Measurements from ENCODE around the gene BIRC6.

The BIRC6 gene

GRCh38 chr2:32464431-32464830 is 107.6 kb downstream of the BIRC6 start:
- TF ChIP-seq, protein P1, sequence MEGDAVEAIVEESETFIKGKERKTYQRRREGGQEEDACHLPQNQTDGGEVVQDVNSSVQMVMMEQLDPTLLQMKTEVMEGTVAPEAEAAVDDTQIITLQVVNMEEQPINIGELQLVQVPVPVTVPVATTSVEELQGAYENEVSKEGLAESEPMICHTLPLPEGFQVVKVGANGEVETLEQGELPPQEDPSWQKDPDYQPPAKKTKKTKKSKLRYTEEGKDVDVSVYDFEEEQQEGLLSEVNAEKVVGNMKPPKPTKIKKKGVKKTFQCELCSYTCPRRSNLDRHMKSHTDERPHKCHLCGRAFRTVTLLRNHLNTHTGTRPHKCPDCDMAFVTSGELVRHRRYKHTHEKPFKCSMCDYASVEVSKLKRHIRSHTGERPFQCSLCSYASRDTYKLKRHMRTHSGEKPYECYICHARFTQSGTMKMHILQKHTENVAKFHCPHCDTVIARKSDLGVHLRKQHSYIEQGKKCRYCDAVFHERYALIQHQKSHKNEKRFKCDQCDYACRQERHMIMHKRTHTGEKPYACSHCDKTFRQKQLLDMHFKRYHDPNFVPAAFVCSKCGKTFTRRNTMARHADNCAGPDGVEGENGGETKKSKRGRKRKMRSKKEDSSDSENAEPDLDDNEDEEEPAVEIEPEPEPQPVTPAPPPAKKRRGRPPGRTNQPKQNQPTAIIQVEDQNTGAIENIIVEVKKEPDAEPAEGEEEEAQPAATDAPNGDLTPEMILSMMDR (IDR thresholded peaks at IDR 0.05; ENCODE audit: borderline replicate concordance, insufficient read depth, low read depth, low read length), result no peak
- no peak overlapping the region for H3K4me3 ChIP-seq (ENCODE audit: low read depth, low read length)

- TF ChIP-seq, protein P1 (IDR thresholded peaks at IDR 0.05; ENCODE audit: borderline replicate concordance, insufficient read depth, low read depth, low read length), result no peak
- no peak overlapping the region for H3K4me3 ChIP-seq (ENCODE audit: low read depth, low read length)
These were observed 115.8 kb downstream of the BIRC6 start for GRCh38 chr2:32472605-32473004.

DNA sequence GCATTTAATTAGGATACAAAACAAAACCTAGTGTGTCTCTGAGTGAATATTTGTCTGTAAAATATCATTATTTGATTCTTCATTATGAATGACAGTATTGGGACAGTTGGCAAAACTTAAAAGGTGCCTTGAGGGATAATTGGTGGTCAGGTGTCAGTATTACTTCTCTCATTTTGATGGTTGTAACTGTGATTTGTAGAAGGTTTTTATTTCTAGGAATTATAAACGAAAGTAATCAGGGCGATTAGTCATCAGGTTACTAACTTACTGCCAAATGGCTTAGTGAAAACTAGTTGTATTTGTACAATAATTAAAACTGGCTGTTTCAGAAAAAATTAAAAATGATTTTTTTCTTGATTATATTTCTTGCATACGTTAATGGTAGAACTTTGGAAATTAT is 117.6 kb downstream of the BIRC6 start:
- TF ChIP-seq, protein P1 (IDR thresholded peaks at IDR 0.05; ENCODE audit: borderline replicate concordance, insufficient read depth, low read depth, low read length), result no peak
- no peak overlapping the region for H3K4me3 ChIP-seq (ENCODE audit: low read depth, low read length)

DNA sequence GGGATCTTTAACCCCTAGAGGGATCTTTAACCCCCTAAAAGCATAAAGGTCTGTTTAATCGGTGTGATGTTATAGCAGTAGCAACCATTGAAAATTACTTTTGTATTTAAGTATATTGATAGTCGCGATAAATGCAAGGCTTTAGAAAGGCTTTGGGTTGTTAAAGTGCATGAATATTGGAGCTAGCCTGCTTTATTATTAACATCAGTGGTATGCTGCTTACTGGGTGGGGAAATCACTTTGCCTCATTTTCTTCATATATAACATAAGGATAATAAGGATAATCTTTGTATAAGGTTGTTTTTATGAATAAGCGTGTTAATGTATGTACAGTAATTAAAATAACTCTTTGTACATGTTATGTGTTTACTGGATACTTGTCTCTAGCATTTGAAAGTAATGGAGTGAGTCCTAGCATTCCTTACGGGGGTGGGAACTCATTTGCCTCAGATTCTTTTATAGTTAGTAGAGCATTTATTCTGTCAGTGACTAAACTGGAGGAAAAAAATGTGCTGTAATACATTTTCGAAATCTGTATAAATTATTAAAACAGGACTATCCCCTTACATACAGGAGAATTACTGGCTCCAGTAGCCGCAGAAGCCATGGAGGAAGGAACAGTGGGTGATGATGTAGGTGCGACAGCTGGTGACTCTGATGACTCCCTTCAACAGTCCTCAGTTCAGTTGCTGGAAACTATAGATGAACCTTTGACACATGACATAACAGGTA is 122.2 kb downstream of the BIRC6 start:
- no peak overlapping the region for H3K4me3 ChIP-seq (ENCODE audit: low read depth, low read length)
- TF ChIP-seq, protein P1 (IDR thresholded peaks at IDR 0.05; ENCODE audit: borderline replicate concordance, insufficient read depth, low read depth, low read length), result no peak

DNA sequence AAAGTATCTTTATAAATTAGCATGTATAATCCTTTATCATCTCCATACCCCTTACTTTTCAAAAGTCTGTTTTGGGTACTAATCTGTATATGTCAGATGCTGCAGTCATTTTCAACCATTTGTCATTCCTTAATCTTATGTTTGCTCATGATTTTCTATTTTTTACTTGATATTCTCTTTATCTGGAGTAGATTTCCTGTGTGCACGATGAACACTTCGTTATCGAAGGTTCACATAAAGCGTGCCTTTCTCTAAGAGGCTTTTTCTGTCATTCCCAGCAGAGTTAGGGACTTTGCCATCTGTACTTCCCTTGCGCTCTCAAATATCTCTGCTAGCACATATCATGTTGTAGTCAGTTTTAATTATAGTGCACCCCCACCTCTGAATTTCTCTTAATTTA is 123.2 kb downstream of the BIRC6 start:
- H3K4me3 ChIP-seq (ENCODE audit: low read depth, low read length), result no peak overlapping the region

GRCh38 chr2:32482471-32482870 is 125.6 kb downstream of the BIRC6 start:
- TF ChIP-seq, protein P1 (IDR thresholded peaks at IDR 0.05; ENCODE audit: borderline replicate concordance, insufficient read depth, low read depth, low read length), result no peak
- no peak overlapping the region for H3K4me3 ChIP-seq (ENCODE audit: low read depth, low read length)

More for the DNA sequence above, 123.2 kb downstream of the BIRC6 start:
- TF ChIP-seq, protein P1 (IDR thresholded peaks at IDR 0.05; ENCODE audit: borderline replicate concordance, insufficient read depth, low read depth, low read length), result no peak

GRCh38 chr2:32484937-32485336 is 128.1 kb downstream of the BIRC6 start:
- H3K4me3 ChIP-seq (ENCODE audit: low read depth, low read length), result no peak overlapping the region
- TF ChIP-seq, protein P1 (IDR thresholded peaks at IDR 0.05; ENCODE audit: borderline replicate concordance, insufficient read depth, low read depth, low read length), result no peak

All from GM12875 (cell line).